Left ventricle myocardium superior (tissue), 1 donor: ENCODE results near the gene RPL19. TPM values are rescaled to one million over a fixed set of nuclear protein-coding genes. Genes with fewer than 3 reads are reported as not detected.
"Not testable (repeated sequence)": the region's sequence is repeated elsewhere in the genome, so short reads cannot be mapped to it uniquely, and the experiment has no call there.

Experiments
- ATAC-seq: fragments of 200-7000 bp; cut with Tn5 transposase; one replicate; pipeline ENCODE4 v1.9.1; 2020; ENCODE audit warnings: mild to moderate bottlenecking, moderate library complexity
- DNase-seq: peaks from one replicate; pipeline ENCODE4 v3.0.0-alpha.2; 2020
- intact Hi-C: fragments of 100-400 bp; cut with micrococcal nuclease; formaldehyde crosslinking; loops from one replicate; pipeline ENCODE4 v1.11.0; 2022
- long read RNA-seq: library from polyadenylated mRNA; unstranded; transcript quantifications from one replicate; pipeline ENCODE4 v2.0.0, GENCODE V29; 2021
- total RNA-seq: library from RNA; stranded (reverse); fragmentation: NEBNext Ultra II Directional; extraction: Animal tissue kit (Norgen Biotek cat#: 25700); gene quantifications from one replicate; pipeline ENCODE4 v1.2.1, GENCODE V29; 2021
- donor health status: DM: no; HTN: yes; CAD: no; lungs with severe emphysema.

Gene RPL19
- 992 TPM for total RNA-seq
- long read RNA-seq, transcript RPL19-201 (6 exons, 737 nt), result major isoform, 401 of 444 reads
- long read RNA-seq, partial matches to known transcripts, result 40 of 444 reads
- long read RNA-seq, other reads (novel, unspliced or antisense), result 1 of 444 reads

DNA sequence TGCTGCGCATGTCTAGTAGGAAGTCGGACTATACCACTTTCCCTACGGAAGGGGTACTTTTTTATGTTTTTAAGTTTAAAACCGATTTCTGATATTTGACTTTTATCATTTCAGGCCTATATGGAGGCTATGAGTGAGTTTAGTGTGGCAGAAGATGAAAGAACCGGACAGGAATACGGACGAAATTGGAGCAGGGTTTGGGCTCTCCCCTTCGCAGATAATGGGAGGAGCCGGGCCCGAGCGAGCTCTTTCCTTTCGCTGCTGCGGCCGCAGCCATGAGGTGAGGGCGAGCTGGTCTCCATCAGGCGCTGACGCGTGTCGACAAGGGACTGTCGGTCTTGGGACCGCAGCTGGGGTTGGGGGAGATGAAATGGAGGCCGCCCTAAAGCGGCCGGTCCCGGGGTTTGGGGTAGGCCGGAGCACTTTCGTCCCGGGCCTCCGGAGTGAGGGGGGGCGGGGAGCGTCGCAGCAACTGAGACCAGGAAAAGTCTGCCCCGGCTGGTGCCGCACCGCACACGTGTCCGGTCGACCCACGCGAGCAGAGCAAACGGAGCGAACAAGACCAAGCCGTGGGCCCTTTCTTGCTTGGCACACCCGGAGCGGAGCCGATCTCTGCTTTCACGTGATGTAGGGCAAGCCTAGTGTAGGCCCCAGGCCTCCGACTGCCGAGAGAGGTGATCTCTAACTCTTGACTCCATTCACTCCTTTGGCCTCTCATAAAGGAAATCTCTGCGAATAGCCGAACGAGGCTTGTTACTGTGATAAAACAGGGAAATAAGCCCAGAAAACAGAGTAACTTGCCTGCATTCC, at the start of gene RPL19:
TSS of gene RPL19 (plus strand) at position 214 of the 810 bp plus-strand sequence. CDS start at position 276, 62 bp downstream.
- intact Hi-C loops, result no loop called here
- ATAC-seq, result peak; percentile 75
- peak; percentile 86 for DNase-seq

DNA sequence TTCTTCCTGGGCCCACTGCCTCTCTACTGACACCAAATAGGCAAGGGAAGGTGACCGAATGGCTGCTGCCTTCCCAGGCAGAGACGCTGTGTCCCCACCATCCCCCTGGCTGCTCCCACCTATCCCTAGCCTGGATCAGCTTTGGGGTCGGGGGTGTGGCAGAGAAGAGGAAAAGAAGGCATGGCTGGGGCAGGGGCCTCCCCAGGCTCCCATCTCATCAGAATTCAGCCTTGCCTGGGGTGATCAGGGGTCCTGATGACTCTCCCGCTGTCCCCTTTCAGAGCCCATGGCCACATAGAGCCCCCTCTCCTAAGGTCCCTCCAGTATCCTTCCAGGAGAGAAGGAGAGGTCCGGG, 49.3 kb upstream of the RPL19 start:
- intact Hi-C loops, result loop anchor here (5.0 kb wide), 1 partner anchor 168 kb away; no protein-coding TSS in a partner anchor
- ATAC-seq (no peak), DNase-seq (no peak)

GRCh38 chr17:39151150-39151942, 48.7 kb upstream of the RPL19 start, which contains the start of gene PLXDC1:
Gene PLXDC1 (minus strand): TSS chr17:39151637. CDS start chr17:39151437, 200 bp downstream.
- peak; percentile 47 for DNase-seq
- no peak for ATAC-seq
- intact Hi-C loops, result loop anchor here (5.0 kb wide), 1 partner anchor 169 kb away; no protein-coding TSS in a partner anchor

GRCh38 chr17:39151943-39152818, 47.9 kb upstream of the RPL19 start:
- ATAC-seq, result peak; percentile 29
- intact Hi-C loops, result loop anchor here (5.0 kb wide), 1 partner anchor 170 kb away; no protein-coding TSS in a partner anchor
- peak; percentile 53 for DNase-seq

DNA sequence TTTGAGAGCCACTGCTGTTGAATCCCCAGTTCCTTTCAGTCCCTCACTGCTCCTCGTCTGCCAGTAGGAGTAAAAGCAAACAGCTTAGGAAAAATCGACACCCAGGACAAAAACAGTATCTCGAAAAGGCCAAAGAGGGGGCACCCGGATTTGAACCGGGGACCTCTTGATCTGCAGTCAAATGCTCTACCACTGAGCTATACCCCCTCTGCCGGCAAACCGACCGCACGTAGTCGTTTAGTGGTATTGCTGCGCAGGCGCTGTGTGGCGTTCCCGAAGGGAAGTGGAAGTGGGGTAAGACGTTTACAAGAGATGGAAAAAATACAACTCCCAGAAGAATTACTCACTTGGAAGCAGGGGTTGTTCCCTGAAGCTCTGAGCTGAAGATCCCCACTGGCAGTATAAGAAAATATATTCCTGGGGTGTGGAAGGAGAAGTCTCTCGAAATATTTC, 46.5 kb upstream of the RPL19 start:
- DNase-seq (peak; percentile 91), ATAC-seq (peak; percentile 84)
- intact Hi-C loops, result loop anchor here (5.0 kb wide), 1 partner anchor 171 kb away; no protein-coding TSS in a partner anchor

DNA sequence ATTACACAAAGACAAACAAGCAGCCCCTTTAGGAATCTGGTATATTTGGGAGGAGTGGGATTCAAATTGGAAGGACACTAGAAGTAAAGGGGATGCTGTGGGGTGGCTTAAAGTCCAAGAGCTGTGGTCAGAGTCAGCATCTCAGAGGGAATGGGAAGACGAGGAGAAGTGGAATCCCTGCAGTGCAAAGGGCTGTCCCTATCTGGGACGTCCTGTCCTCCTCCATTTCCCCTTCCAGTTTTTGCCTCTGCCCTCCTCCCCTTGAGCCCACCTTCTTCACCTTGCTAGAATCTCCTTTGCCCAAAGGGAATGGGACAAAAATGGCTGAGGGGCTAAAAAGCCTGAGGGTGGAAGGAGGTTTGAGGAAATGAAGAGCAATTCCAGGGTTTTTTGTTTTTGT, 44.4 kb upstream of the RPL19 start:
- peak; percentile 2 for DNase-seq
- intact Hi-C loops, result no loop called here
- ATAC-seq, result no peak

DNA sequence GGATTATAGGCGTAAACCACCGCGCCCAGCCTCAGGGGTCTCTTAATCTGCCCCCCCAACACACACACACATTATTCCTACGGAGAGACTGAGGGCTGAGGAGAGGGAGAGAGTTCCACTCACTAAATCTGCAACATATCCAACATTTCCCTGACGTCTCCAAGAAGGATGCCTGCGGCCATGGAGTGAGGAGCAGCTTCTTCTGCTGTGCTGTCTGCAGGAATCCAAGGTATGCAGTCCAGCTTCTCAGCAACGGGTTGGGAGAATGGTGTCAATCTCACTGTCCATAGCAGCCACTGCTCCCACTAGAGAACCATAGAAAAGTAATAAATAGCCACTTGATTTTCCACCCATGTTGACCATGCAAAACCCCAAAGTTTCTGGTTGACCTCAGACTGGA, 43.6 kb upstream of the RPL19 start:
- no peak for ATAC-seq
- DNase-seq, result peak; percentile 9
- intact Hi-C loops, result no loop called here

GRCh38 chr17:39158623-39159022, 41.5 kb upstream of the RPL19 start:
- intact Hi-C loops, result no loop called here
- no peak for DNase-seq
- no peak for ATAC-seq

GRCh38 chr17:39161962-39162361, 38.1 kb upstream of the RPL19 start:
- DNase-seq, result no peak
- no peak for ATAC-seq
- intact Hi-C loops, result no loop called here

- peak; percentile 94 for ATAC-seq
- peak; percentile 93 for DNase-seq
- intact Hi-C loops, result no loop called here
Observed at GRCh38 chr17:39164675-39165143, 35.4 kb upstream of the RPL19 start.

DNA sequence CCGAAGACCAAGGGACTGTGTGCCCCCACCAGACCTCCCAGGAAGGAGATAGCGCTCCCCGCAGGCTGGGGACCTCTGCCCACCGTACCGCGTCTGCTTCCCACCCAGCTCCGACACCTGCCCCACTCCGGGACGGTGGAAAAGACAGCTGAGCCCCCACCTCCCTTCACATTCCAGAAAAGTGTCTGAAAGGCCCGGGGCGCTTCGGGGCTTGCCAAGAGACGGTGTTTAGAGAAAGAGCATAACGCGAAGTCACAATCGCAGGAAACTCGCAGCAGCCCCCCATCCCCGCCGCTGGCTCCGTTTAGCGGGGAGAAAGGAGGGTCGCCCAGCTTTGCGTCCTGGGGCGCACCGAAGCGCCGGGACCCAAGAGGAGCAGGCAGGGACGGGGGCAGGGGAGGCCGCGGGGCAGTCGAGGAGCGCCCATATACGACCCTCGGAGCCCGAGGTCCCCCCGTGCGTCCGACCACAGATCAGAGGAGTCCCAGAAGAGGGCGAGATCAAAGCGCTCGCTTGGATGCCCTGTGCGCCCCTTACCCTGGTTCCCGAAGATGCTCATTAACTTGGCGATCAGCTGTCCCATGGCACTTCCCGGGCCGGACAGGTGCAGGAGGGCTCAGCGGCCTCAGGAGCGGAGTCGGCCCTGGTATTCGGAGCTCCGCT, 34.8 kb upstream of the RPL19 start:
- intact Hi-C loops, result no loop called here
- peak; percentile 25 for ATAC-seq
- no peak for DNase-seq

GRCh38 chr17:39165841-39166349, 34.2 kb upstream of the RPL19 start, which contains the start of gene ARL5C:
Gene ARL5C (minus strand): TSS chr17:39166161. CDS start chr17:39165760, 401 bp downstream.
- intact Hi-C loops, result no loop called here
- DNase-seq (no peak), ATAC-seq (no peak)

DNA sequence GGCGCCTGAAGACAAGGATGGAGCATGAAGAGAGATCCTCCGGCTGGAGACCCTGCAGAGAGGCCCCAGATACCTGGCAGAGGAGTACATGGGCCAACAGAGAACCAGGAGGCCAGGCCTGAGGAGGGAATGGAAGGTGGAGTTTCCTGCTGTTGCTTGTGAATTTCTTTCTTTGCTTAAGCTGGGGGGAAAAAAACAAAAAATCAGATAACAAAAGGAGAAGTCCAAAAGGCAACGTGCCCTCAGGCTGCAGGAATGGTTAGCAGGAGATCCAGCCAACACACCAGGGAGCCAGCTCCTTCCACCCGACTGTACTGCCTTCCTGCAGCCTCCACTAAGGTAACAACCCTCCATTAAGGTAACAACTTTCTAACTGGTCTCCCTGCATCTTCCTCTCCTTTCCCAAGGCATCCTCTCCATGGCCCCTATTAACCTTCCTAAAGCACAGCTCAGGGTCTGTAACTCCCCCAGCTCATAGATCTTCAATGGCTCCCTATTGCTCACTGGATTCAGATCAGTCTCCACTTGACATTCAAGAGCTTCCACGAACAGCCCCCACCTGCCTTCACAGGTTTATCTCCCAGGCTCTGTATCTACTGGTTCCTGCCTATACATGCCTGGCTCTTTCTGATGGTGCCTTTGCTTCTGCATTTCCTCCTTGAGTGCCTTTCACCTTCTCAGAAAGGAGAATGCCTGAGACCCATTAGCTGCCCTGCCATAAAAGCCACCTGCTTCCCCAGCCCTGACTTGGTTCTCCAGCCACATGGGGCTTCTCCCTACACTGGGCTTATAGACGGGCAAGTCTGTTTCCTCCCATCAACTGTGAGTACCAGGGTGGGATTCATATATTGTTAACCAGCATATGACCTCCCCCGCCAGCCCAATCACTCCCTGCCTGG, 33.4 kb upstream of the RPL19 start:
- no peak for ATAC-seq
- intact Hi-C loops, result no loop called here
- DNase-seq, result no peak

DNA sequence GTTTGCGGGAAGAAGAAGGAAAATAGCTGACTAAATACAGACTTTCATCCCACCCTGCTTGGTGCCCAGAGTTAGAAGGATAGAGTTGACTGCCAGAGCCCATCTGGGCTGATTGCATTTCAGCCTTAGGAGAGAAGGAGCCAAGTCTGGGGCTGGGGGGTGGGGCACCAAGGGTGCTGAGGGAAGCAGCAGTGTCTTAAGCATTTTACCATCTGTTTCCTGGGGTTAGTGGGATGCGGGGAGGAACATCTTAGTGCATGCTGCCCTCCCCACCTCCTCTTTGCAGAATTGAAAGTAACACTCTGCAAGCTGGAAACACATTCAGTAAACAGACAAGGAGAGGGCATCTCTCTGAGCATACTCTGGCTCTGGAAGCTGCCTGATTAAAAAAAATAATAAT, 32.6 kb upstream of the RPL19 start:
- intact Hi-C loops, result no loop called here
- ATAC-seq, result peak; percentile 43
- DNase-seq, result no peak

DNA sequence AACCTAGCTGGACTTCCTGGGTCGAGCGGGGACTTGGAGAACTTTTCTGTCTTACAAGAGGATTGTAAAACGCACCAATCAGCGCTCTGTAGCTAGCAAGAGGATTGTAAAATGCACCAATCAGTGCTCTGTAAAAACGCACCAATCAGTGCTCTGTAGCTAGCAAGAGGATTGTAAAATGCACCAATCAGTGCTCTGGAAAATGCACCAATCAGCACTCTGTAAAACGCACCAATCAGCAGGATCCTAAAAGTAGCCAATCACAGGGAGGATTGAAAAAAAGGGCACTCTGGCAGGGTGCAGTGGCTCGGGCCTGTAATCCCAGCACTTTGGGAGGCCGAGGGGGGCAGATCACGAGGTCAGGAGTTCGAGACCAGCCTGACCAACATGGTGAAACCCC, 31.6 kb upstream of the RPL19 start:
- intact Hi-C loops, ATAC-seq, DNase-seq: not testable (repeated sequence)

- intact Hi-C loops, result no loop called here
- DNase-seq, result no peak
- ATAC-seq, result no peak
Observed at GRCh38 chr17:39169101-39169500, 31.0 kb upstream of the RPL19 start.

DNA sequence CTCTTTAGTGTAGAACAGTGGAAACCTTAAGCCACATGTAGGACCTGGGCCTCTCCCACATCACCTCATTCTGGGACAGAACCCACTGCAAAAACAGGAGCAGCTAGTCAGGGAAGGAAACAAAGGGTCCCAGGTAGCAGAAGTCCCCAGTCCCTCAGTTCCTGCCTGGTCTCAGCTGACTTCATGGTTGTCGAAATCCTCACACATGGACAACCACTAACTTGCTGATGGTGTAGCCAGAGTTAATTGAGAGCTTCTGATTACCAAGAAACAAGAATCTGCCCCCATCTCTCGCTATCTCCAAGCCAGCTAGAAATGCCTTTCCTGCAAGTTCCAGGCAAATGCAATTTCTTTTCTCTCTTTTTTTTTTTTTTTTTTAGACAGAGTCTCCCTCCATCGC, 30.6 kb upstream of the RPL19 start:
- no peak for ATAC-seq
- DNase-seq, result no peak
- intact Hi-C loops, result no loop called here
